PFSK-1 (cell line): Measurements from ENCODE around the gene PRSS21.
A peak's percentile ranks its signal among the peaks of the same experiment; 100 is the strongest.

Source experiments
- FOXP2 ChIP-seq: optimal IDR thresholded peaks from 2 replicates; pipeline ENCODE3; 2011; ENCODE audit warnings: borderline replicate concordance, control low read depth, inconsistent platforms; ENCODE audit not compliant: insufficient read depth; ENCODE audit errors: extremely low read length, extremely low read depth
- POLR2AphosphoS5 ChIP-seq: IDR thresholded peaks from 2 replicates; pipeline ENCODE4 v1.6.1; 2012; ENCODE audit warnings: low read depth, mild to moderate bottlenecking, control low read depth, low read length, moderate library complexity
- SIN3A ChIP-seq: IDR thresholded peaks from 2 replicates; pipeline ENCODE4 v1.6.1; 2012; ENCODE audit warnings: mild to moderate bottlenecking, low read length, moderate library complexity, borderline replicate concordance; ENCODE audit not compliant: insufficient read depth
- TAF1 ChIP-seq: IDR thresholded peaks from 2 replicates; pipeline ENCODE4 v1.6.1; 2012; ENCODE audit warnings: low read length, control low read depth, borderline replicate concordance; ENCODE audit not compliant: insufficient read depth
- TF ChIP-seq, protein P1 (sequence below), 2 experiments: IDR thresholded peaks; 2 replicates each; pipeline versions ENCODE4 v1.6.1 to v1.8.0; 2011 to 2012; ENCODE audit warnings: low read depth in 2 of 2, low read length in 2 of 2, control low read depth in 1 of 2, inconsistent platforms in 1 of 2, mild to moderate bottlenecking in 1 of 2, moderate library complexity in 1 of 2; ENCODE audit not compliant: insufficient read depth in 1 of 2

Gene PRSS21

DNA sequence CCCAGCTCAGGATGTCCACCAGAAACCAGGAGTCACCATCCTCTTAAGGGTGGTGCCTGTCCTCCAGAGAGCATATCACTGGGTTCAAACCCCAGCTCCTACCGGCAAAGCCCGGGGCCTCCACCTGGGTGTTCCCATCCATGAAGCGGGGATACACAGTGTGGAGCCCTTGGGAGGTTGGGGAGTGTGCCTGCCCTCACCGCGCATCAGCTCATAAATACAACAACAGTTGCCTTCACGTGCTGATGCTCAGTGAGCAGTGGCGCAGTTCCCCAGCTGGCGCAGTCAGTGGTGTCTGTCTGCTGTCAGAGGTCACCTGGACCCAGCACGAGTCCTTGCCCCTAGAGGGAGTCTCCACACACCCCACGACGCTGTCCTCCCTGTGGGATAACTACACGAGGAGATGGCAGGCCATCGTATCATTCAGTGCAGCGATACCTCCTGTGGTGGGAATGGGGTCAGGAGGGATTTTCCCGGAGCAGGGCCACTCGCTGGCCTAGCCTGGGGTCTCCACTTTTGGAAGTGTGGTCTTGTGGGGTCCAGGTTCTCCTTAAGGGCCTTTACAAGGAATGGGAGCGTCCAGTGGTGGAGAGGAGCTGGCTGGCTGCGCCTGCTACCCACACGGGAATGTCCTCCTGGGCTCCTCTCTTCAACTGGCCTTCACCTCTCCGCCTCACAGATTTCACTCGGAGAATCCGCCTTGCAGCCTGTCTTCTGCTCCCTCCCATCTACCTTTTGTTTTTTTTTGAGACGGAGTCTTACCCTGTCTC is 37.7 kb upstream of the PRSS21 start:
- TF ChIP-seq POLR2AphosphoS5 (0 out of 2 replicates have a peak, but pooled peaks have one; percentile 13), TAF1 (no peak)

DNA sequence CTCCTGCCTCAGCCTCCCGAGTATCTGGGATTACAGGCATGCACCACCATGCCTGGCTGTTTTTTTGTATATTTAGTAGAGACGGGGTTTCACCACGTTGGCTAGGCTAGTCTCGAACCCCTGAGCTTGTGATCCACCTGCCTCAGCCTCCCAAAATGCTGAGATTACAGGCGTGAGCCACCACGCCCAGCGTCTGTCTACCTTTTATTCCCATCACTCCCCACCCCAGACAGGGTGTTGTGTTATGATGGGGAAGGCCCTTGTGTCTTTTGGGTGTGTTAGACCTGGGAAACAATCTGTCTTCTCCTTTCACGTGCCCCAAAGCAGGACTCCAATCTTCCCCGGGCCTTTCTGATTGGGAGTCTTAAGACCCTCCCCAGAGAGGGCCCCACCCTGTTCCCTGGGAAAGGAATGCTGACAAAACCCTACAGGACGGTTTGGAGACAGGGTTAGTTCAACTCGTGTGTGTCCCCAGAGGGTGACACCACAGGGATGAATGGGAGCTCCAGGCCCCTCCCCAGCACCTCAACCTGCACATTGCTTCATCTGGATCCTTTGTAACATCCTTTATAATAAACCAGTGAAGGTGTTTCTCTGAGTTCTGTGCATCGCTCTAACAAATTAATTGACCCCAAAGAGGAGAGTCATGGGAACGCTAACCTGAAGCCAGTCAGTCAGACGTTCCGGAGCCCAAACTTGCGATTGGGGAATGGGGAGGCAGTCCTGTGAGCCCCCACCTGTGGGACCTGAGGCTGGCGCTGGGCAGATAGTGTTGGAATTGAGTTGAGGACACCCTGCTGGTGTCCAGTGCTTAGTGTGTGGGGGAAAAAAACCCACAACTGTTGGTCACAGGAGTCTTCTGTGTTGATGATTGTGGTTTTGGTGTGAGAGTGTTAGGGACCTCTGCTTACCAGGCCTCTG is 36.8 kb upstream of the PRSS21 start:
- TF ChIP-seq, protein P1, sequence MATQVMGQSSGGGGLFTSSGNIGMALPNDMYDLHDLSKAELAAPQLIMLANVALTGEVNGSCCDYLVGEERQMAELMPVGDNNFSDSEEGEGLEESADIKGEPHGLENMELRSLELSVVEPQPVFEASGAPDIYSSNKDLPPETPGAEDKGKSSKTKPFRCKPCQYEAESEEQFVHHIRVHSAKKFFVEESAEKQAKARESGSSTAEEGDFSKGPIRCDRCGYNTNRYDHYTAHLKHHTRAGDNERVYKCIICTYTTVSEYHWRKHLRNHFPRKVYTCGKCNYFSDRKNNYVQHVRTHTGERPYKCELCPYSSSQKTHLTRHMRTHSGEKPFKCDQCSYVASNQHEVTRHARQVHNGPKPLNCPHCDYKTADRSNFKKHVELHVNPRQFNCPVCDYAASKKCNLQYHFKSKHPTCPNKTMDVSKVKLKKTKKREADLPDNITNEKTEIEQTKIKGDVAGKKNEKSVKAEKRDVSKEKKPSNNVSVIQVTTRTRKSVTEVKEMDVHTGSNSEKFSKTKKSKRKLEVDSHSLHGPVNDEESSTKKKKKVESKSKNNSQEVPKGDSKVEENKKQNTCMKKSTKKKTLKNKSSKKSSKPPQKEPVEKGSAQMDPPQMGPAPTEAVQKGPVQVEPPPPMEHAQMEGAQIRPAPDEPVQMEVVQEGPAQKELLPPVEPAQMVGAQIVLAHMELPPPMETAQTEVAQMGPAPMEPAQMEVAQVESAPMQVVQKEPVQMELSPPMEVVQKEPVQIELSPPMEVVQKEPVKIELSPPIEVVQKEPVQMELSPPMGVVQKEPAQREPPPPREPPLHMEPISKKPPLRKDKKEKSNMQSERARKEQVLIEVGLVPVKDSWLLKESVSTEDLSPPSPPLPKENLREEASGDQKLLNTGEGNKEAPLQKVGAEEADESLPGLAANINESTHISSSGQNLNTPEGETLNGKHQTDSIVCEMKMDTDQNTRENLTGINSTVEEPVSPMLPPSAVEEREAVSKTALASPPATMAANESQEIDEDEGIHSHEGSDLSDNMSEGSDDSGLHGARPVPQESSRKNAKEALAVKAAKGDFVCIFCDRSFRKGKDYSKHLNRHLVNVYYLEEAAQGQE (IDR thresholded peaks at IDR 0.05; ENCODE audit: insufficient read depth in 1 of 2, low read depth in 2 of 2, low read length in 2 of 2): no peak
- TF ChIP-seq FOXP2 (no peak), POLR2AphosphoS5 (no peak), SIN3A (no peak), TAF1 (no peak)

DNA sequence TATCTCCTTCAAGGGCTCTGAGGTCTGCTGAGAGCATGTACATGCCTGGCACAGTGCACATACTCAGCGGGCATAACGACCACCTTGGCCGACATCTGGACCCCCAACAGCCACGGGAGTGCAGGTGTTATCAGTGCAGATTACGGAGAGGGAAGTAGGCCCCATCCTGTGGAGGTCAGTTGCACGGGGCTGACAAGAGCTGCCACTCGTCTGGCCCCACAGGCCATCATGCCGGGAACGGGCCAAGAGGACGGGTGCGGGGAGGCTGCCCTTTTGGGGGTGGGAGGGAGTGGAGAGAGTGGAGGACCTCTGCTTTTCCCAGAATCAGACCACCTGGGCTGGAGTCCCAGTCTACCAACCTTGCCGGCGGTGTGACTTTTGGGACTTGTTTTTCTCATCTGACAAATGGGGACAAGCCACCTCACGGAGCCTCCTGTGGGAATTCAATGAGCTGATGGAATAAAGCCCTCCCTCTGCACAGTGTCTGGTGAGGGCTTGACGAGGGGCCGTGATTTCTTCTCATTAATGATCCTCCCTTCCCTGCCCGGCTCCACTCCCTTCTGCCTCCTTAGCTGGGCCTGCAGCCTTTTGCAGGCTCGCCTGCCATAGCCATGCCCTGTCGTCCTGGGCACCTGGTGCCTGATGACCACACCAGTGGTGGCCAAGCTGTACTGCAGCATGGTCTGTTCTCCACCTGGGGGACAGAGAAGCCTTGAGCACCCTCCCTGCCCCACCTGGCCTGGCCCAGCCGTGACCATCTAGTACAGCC is 34.3 kb upstream of the PRSS21 start:
- no peak for TF ChIP-seq POLR2AphosphoS5
- no peak for TF ChIP-seq FOXP2
- TF ChIP-seq SIN3A: no peak
- TF ChIP-seq TAF1: no peak
- TF ChIP-seq, protein P1 (IDR thresholded peaks at IDR 0.05; ENCODE audit: insufficient read depth in 1 of 2, low read depth in 2 of 2, low read length in 2 of 2): no peak

DNA sequence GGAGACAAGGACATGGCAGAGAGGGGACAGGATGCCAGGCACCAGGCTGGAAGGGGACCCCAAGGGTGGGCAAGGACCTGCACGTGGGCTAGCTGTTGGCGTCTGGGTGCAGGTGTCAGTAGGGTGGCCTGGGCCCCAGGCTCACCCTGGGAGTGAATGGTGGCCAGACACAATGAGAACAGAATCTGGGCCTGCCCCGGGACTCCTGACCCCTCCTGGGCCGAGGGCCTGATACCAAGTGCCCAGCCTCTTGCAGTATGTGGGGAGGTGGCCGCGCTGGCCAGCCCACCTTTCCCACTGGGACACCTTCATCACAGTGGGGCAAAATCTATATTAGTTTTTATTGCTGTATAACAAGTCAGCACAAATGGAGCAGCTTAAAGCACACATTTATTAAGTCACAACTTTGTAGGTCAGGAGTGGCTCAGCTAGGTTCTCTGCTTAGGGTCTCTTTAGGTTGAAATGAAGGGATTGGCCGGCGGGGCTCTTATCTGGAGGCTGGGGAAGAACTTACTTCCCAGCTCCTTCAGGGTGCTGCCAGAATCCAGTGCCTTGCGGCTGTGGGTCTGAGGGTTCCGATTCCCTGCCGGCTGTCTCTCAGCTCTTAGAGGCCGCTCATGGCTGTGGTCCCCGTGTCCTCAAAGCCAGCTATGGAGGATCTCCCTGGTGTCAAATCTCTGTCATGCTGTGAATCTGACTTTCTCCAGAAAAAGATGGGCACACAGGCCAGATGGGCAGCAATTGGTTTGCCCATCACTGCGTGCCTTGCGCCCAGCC is 33.3 kb upstream of the PRSS21 start:
- TF ChIP-seq FOXP2: no peak
- no peak for TF ChIP-seq SIN3A
- TF ChIP-seq POLR2AphosphoS5: no peak
- no peak for TF ChIP-seq TAF1
- TF ChIP-seq, protein P1 (IDR thresholded peaks at IDR 0.05; ENCODE audit: insufficient read depth in 1 of 2, low read depth in 2 of 2, low read length in 2 of 2): no peak
